GM12864 (cell line): ENCODE data around the gene MYLK4.

Experiments used
- DNase-seq: peaks from one replicate; pipeline ENCODE4 v3.0.0-alpha.2; 2011; ENCODE audit warnings: low read depth
- H3K4me3 ChIP-seq: 2 replicates; pipeline ENCODE4 v1.5.1; 2011; ENCODE audit warnings: mild to moderate bottlenecking, low read depth, low read length, control low read depth
- CTCF ChIP-seq: IDR thresholded peaks from 2 replicates; pipeline ENCODE4 v1.5.1; 2011; ENCODE audit warnings: low read depth, mild to moderate bottlenecking, moderate library complexity, low read length, control low read depth, inconsistent platforms; ENCODE audit errors: missing control alignments

Gene MYLK4

GRCh38 chr6:2743280-2744208 is 7.2 kb downstream of the MYLK4 start:
- H3K4me3 ChIP-seq: no peak overlapping the region
- no peak for TF ChIP-seq CTCF
- no peak for DNase-seq

GRCh38 chr6:2741756-2742155 is 9.0 kb downstream of the MYLK4 start:
- H3K4me3 ChIP-seq: no peak overlapping the region
- no peak for DNase-seq
- TF ChIP-seq CTCF: no peak

GRCh38 chr6:2740581-2740980 is 10.1 kb downstream of the MYLK4 start:
- no peak for DNase-seq
- no peak overlapping the region for H3K4me3 ChIP-seq
- no peak for TF ChIP-seq CTCF

GRCh38 chr6:2739335-2739734 is 11.4 kb downstream of the MYLK4 start:
- no peak overlapping the region for H3K4me3 ChIP-seq
- DNase-seq: no peak
- no peak for TF ChIP-seq CTCF

- peak; percentile 65 for TF ChIP-seq CTCF
- DNase-seq: no peak
- H3K4me3 ChIP-seq: no peak overlapping the region
Observed at GRCh38 chr6:2738373-2738979, 12.2 kb downstream of the MYLK4 start.

- no peak for DNase-seq
- TF ChIP-seq CTCF: no peak
- no peak overlapping the region for H3K4me3 ChIP-seq
Observed at GRCh38 chr6:2737885-2738284, 12.8 kb downstream of the MYLK4 start.
